ENCODE results near the gene SPDYE3.
A peak's percentile ranks its signal among the peaks of the same experiment; 100 is the strongest.
"Not testable (repeated sequence)": the region's sequence is repeated elsewhere in the genome, so short reads cannot be mapped to it uniquely, and the experiment has no call there.

The SPDYE3 gene, protein sequence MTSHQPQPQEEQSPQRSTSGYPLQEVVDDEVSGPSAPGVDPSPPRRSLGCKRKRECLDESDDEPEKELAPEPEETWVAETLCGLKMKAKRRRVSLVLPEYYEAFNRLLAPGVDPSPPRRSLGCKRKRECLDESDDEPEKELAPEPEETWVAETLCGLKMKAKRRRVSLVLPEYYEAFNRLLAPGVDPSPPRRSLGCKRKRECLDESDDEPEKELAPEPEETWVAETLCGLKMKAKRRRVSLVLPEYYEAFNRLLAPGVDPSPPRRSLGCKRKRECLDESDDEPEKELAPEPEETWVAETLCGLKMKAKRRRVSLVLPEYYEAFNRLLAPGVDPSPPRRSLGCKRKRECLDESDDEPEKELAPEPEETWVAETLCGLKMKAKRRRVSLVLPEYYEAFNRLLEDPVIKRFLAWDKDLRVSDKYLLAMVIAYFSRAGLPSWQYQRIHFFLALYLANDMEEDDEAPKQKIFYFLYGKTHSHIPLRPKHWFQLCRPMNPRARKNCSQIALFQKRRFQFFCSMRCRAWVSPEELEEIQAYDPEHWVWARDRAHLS

GRCh38 chr7:100307402-100307801 lies at the start of gene SPDYE3:
Gene SPDYE3 (plus strand): TSS chr7:100307702. CDS start chr7:100307886, 184 bp downstream.
- not testable (repeated sequence) for DNase-seq

- DNase-seq = not testable (repeated sequence)
Measured at GRCh38 chr7:100259984-100260383, 47.5 kb upstream of the SPDYE3 start.

DNA sequence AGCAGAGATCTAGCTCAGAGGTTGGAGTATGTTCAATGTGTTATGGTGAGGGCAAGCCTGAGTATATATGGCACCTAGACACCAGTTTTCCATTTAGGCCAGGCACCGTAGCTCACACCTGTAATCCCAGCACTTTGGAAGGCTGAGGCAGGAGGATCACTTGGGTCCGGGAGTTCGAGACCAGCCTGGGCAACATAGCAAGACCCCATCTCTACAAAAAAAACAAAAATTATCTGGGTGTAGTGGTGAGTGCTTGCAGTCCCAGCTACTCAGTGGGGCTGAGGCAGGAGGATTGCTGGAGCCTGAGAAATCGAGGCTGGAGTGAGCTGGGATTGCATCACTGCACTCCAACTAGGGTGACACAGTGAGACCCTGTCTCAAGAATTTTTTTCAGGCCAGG lies 44.6 kb upstream of the SPDYE3 start:
- not testable (repeated sequence) for DNase-seq

DNA sequence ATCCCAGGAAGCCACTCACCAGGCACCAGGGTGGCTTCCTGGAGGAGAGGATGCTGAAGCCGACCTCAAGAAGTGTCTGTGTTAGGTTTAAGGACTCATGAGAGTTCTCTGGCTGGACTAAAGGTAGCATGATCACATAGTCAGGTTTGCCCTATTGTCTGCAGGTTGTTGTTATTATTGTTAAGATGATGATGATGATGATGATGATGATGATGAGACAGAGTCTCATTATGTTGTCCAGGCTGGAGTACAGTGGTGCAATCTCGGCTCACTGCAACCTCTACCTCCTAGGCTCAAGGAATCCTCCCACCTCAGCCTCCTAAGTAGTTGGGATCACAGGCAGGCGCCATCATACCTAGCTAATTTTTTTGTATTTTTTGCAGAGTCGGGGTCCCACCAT lies 43.3 kb upstream of the SPDYE3 start:
- not testable (repeated sequence) for DNase-seq

DNA sequence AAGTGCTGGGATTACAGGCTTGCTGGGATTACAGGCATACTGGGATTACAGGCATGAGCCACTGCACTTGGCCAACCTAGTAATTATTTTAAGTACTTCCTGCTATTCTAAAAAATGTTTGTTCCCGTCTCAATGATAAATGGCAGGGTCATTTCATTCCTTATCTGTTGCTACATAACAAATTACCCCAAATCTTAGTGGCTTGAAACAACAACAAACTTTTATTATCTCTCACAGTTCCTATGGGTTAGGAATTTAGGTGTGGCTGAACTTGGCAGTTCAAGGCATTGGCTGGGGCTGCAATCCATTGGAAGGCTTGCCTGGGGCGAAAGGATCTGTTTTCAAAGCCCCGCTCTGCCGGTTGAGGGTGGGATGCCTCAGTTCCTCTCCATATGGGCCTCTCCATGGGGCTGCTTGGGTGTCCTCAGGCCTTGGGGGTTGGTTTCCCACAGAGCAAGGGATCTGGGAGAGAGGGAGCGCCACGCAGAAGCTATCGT lies 42.8 kb upstream of the SPDYE3 start:
- not testable (repeated sequence) for DNase-seq

DNA sequence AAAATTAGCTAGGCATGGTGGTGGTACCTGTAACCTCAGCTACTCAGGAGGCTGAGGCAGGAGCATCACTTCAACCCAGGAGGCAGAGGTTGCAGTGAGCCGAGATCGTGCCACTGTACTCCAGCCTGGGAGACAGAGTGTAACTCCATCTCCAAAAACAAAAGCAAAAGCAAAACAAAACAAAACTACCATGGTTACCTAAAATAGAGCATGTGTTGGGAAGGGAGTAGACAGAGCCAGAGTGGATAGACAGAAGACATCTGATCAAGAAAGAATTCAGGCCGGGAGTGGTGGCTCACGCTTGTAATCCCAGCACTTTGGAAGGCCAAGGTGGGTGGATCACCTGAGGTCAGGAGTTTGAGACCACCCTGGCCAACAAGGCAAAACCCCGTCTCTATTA lies 41.7 kb upstream of the SPDYE3 start:
- not testable (repeated sequence) for DNase-seq

- DNase-seq = no peak
Measured at GRCh38 chr7:100266576-100267354, 40.7 kb upstream of the SPDYE3 start.

DNA sequence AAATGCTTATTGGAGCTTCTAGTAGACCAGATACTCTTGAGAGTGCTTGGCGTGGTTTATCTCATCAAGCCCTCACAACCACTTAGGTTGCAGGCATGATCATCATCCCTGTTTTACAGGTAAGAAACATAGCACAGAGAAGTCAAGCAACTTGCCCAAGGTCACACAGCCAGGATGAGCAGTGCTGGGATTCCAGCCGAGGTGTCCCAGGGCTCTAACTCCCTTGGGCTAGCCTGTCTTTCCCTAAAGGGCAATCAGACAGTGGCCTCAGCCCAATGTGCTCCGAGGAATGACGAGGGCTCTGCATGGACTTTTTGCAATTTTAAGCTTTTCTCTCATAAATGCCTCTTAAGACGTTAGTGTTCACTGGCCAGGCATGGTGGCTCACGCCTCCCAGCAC lies 39.9 kb upstream of the SPDYE3 start:
- no peak for DNase-seq

- not testable (repeated sequence) for DNase-seq
Measured at GRCh38 chr7:100268882-100269281, 38.6 kb upstream of the SPDYE3 start.

- DNase-seq = peak in 5 of 56 donors; percentile 4 to 42 (median 35)
Measured at GRCh38 chr7:100269306-100270045, 38.0 kb upstream of the SPDYE3 start.

GRCh38 chr7:100270046-100270918 lies 37.2 kb upstream of the SPDYE3 start:
- DNase-seq = peak in 38 of 56 donors; percentile 3 to 63 (median 20)

DNA sequence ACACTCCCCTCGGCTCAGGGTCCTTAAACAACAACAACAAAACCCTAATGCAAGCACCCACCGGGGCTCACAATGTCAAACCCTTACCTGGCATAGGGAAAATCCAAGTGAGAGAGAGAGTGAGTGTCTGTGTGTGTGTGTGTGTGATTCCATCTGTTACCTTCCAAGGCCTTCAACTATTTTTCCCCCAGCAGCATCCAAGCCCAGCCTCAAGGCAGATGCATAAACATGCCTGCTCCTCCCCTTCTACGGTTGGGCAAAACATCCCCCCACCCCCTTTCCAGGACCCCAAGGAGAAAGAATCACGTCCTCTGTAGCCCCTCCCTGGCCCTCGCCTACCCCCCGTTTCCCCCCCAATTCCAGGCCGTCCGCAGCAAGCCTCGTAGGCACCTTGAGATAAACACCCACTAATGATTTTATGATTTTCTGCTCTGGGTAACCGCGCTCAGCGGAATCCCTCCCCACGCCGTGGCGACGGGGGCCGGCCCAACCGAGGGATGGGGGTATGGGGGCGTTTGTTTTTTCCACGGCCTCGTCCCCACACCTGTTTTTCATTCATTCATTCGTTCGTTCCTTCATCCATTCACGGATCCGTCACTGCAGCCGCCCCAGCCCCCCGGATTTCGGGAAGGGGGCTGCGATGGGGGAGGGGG lies 36.4 kb upstream of the SPDYE3 start:
- DNase-seq = peak in 18 of 56 donors; percentile 4 to 52 (median 20)

DNA sequence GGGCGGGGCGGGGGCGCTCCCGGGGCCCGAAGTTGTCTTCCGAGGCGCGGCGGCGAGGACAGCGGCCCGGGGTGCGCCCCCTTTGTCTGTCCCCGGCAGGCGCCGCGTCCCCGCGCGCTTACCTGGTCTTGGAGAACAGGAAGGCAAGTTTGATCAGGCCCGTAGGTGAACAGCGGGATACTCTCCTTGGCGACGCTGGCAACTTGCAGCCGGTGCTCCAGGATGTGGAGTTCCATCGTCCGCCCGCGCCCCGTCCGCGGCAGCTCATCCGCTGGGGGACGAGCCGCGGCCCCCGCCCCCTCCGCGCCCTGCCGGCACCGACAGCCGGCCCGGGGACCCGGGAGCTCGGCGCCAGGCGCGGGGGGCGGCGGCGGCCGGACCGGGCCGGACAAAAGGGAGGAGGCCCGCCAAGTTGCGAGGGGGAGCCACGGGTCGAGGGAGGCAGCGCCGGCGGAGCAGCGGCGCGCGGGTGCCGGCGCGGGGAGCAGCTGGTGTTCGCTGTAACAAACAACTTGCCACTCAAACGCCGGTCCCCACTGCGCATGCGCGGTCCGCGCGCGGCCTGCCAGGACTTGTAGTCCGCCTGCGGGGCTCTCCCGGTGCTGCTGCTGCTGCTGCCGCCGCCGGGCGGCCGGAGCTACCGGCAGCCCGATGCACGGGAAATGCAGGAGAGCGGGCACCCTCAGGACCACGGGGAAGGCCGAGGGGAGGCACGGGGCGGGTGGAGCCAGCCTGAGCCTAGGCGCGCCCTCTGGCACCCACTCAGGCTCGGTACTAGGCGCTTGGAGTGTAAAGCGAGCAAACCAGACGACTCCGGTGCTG lies 35.6 kb upstream of the SPDYE3 start:
- peak; percentile 71 to 100 (median 95) for DNase-seq

- peak in 3 of 56 donors; percentile 12 to 49 (median 32) for DNase-seq
Measured at GRCh38 chr7:100272538-100272902, 35.0 kb upstream of the SPDYE3 start.

- DNase-seq = no peak
Measured at GRCh38 chr7:100275120-100275519, 32.4 kb upstream of the SPDYE3 start.

DNA sequence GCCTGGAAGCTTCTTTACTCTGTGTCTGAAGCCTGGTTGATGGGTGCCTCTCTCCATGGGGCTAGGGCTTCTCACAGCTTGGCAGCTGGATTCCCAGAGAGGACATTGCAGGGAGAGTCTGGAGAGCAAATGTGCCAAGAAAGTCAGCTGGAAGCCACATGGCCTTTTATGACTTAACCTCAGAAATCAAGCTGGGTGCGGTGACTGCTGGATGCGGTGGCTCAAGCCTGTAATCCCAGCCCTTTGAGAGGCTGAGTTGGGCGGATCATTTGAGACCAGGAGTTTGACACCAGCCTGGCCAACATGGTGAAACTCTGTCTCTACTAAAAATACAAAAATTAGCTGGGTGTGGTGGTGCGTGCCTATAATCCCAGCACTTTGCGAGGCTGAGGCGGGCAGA lies 31.4 kb upstream of the SPDYE3 start:
- not testable (repeated sequence) for DNase-seq

DNA sequence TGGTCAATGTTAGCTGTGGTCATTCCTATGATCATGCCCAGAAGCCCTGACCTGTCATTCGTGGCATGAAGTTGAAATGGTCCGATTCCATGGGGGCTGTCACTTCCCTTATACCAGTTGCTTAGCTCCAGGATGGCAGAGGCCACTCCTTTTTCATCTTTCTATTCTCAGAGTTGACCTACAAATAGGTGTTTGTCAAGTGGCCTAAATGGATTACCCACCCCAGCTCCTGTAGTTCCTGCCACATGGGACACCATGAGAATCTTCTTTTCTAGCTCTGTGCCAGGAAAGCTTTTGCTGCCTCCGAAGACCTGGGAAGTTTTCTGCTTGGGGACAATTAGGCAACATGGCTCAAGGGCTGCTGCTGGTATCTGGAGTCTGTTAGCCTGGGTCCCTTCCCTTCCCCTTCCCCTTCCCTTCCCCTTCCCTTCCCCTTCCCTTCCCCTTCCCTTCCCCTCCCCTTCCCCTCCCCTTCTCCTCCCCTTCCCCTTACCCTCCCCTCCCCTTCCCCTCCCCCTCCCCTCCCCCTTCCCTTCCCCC lies 25.4 kb upstream of the SPDYE3 start:
- not testable (repeated sequence) for DNase-seq

GRCh38 chr7:100283147-100283546 lies 24.4 kb upstream of the SPDYE3 start:
- DNase-seq = not testable (repeated sequence)

Data from amygdala (tissue), 56 donors.